NOMO-1 treated with DMSO at 0.1 percent for 48 hours (cell line): ENCODE data around the gene FAM229A.
A peak's percentile ranks its signal among the peaks of the same experiment; 100 is the strongest.
"Not testable (repeated sequence)": the region's sequence is repeated elsewhere in the genome, so short reads cannot be mapped to it uniquely, and the experiment has no call there.

Experiments used
- DNase-seq: peaks from one replicate; lab custom pipeline; 2025; ENCODE audit not compliant: unreplicated experiment; lab: John Stamatoyannopoulos, UW

Gene FAM229A

GRCh38 chr1:32362474-32363313 lies at the start of gene FAM229A, which contains the start of gene TSSK3:
FAM229A (minus strand) TSS chr1:32362485; CDS start chr1:32362091, 394 bp downstream.
TSSK3 (plus strand) TSS chr1:32362539; CDS start chr1:32362702, 163 bp downstream.
- no peak for DNase-seq

GRCh38 chr1:32411261-32411660 lies 49.0 kb upstream of the FAM229A start:
- DNase-seq, result no peak

GRCh38 chr1:32406629-32407111 lies 44.4 kb upstream of the FAM229A start:
- DNase-seq, result no peak

GRCh38 chr1:32405672-32406467 lies 43.6 kb upstream of the FAM229A start:
- DNase-seq, result no peak

GRCh38 chr1:32404946-32405345 lies 42.7 kb upstream of the FAM229A start:
- DNase-seq, result no peak

- peak; percentile 27 for DNase-seq
These were observed 38.8 kb upstream of the FAM229A start for GRCh38 chr1:32400876-32401631.

- DNase-seq, result no peak
These were observed 37.6 kb upstream of the FAM229A start for GRCh38 chr1:32399843-32400242.

GRCh38 chr1:32398401-32398800 lies 36.1 kb upstream of the FAM229A start:
- no peak for DNase-seq

GRCh38 chr1:32396524-32396923 lies 34.2 kb upstream of the FAM229A start:
- DNase-seq, result not testable (repeated sequence)

- no peak for DNase-seq
These were observed 32.7 kb upstream of the FAM229A start for GRCh38 chr1:32394890-32395432.

- DNase-seq, result peak; percentile 100
These were observed 32.0 kb upstream of the FAM229A start, which contains the start of gene BSDC1 for GRCh38 chr1:32394141-32394889. BSDC1 (minus strand) TSS chr1:32394441; CDS start chr1:32394414, 27 bp downstream.

- peak; percentile 20 for DNase-seq
These were observed 31.5 kb upstream of the FAM229A start for GRCh38 chr1:32393832-32394140.

- no peak for DNase-seq
These were observed 30.9 kb upstream of the FAM229A start for GRCh38 chr1:32393136-32393535.

- no peak for DNase-seq
These were observed 30.0 kb upstream of the FAM229A start for GRCh38 chr1:32392325-32392724.

GRCh38 chr1:32390904-32391870 lies 28.9 kb upstream of the FAM229A start:
- no peak for DNase-seq

GRCh38 chr1:32388641-32389040 lies 26.4 kb upstream of the FAM229A start:
- DNase-seq, result no peak

- no peak for DNase-seq
These were observed 24.5 kb upstream of the FAM229A start for GRCh38 chr1:32386676-32387392.

- no peak for DNase-seq
These were observed 17.8 kb upstream of the FAM229A start for GRCh38 chr1:32380057-32380456.
